ENCODE data around the gene NREP. TPM values are rescaled to one million over a fixed set of nuclear protein-coding genes. Genes with fewer than 3 reads are reported as not detected.

NREP gene
- total and polyA plus RNA-seq, 10 of the 15 experiments (the other 5 are each of a cell fraction or from before 2014, with no cell fraction given), result 20.6 to 117 (median 32.2) TPM

- TF ChIP-seq, protein P1, sequence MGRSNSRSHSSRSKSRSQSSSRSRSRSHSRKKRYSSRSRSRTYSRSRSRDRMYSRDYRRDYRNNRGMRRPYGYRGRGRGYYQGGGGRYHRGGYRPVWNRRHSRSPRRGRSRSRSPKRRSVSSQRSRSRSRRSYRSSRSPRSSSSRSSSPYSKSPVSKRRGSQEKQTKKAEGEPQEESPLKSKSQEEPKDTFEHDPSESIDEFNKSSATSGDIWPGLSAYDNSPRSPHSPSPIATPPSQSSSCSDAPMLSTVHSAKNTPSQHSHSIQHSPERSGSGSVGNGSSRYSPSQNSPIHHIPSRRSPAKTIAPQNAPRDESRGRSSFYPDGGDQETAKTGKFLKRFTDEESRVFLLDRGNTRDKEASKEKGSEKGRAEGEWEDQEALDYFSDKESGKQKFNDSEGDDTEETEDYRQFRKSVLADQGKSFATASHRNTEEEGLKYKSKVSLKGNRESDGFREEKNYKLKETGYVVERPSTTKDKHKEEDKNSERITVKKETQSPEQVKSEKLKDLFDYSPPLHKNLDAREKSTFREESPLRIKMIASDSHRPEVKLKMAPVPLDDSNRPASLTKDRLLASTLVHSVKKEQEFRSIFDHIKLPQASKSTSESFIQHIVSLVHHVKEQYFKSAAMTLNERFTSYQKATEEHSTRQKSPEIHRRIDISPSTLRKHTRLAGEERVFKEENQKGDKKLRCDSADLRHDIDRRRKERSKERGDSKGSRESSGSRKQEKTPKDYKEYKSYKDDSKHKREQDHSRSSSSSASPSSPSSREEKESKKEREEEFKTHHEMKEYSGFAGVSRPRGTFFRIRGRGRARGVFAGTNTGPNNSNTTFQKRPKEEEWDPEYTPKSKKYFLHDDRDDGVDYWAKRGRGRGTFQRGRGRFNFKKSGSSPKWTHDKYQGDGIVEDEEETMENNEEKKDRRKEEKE (IDR thresholded peaks at IDR 0.05), result peak; percentile 61; the same call in 1 of the 2 replicates
- TF ChIP-seq EGR1 (IDR thresholded peaks at IDR 0.05; ENCODE audit: borderline replicate concordance in 1 of 2, low read depth in 2 of 2, low read length in 2 of 2) (peak in 1 of 2 experiments; percentile 89; a peak in 2 of 3 replicates), ETV6 (conservative IDR thresholded peaks at IDR 0.05 in 1 of 2, IDR thresholded peaks at IDR 0.05 in 1 of 2; ENCODE audit: borderline replicate concordance in 1 of 2, low read depth in 1 of 2) (no peak), FOS (IDR thresholded peaks at IDR 0.05; ENCODE audit: borderline replicate concordance, extremely low read depth, insufficient read length) (no peak), SREBF1 (IDR thresholded peaks at IDR 0.05; ENCODE audit: low read length) (no peak), CTCF (IDR thresholded peaks at IDR 0.05 in 2 of 3, conservative IDR thresholded peaks at IDR 0.05 in 1 of 3; ENCODE audit: control insufficient read depth in 2 of 3, extremely low read depth in 1 of 3, insufficient read depth in 1 of 3, low read depth in 3 of 3, low read length in 3 of 3) (peak in 2 of 3 experiments; percentile 29 to 58; a peak in 4 of 6 replicates), TCF3 (IDR thresholded peaks at IDR 0.05; ENCODE audit: borderline replicate concordance, insufficient read depth, low read depth, low read length) (no peak), USF2 (IDR thresholded peaks at IDR 0.05; ENCODE audit: borderline replicate concordance, low read depth, low read length) (no peak), IRF4 (IDR thresholded peaks at IDR 0.05; ENCODE audit: low read depth, low read length) (no peak; the same call in 1 of the 2 replicates), ZNF217 (IDR thresholded peaks at IDR 0.05) (peak; percentile 71; the same call in 1 of the 2 replicates), MYC (IDR thresholded peaks at IDR 0.05; ENCODE audit: insufficient read depth, insufficient read length, insufficient replicate concordance, low read length, severe bottlenecking) (peak; percentile 87), HDAC6 (IDR thresholded peaks at IDR 0.05; ENCODE audit: unreplicated experiment) (no peak), ZBTB40 (IDR thresholded peaks at IDR 0.05; ENCODE audit: borderline replicate concordance) (no peak)
- TF ChIP-seq, protein P2, sequence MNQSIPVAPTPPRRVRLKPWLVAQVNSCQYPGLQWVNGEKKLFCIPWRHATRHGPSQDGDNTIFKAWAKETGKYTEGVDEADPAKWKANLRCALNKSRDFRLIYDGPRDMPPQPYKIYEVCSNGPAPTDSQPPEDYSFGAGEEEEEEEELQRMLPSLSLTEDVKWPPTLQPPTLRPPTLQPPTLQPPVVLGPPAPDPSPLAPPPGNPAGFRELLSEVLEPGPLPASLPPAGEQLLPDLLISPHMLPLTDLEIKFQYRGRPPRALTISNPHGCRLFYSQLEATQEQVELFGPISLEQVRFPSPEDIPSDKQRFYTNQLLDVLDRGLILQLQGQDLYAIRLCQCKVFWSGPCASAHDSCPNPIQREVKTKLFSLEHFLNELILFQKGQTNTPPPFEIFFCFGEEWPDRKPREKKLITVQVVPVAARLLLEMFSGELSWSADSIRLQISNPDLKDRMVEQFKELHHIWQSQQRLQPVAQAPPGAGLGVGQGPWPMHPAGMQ (IDR thresholded peaks at IDR 0.05; ENCODE audit: borderline replicate concordance), result no peak
These were observed 625 bp upstream of the NREP start (continued) for GRCh38 chr5:111757355-111758283.

Data from GM12878 (cell line).